SK-N-SH treated with all-trans-retinoic acid at 6 μM for 48 hours (cell line): ENCODE results near the gene CCDC102B.
A peak's percentile ranks its signal among the peaks of the same experiment; 100 is the strongest.

ENCODE experiments used
- ATAC-seq: fragments of 200-7000 bp; cut with Tn5 transposase; 3 replicates; pipeline ENCODE4 v1.9.1; 2020; ENCODE audit warnings: mild to moderate bottlenecking, moderate library complexity
- ARNTL ChIP-seq: fragments of 450-650 bp; formaldehyde crosslinking; IDR thresholded peaks from 2 replicates; pipeline ENCODE4 v1.5.0; 2020; ENCODE audit warnings: low read depth, mild to moderate bottlenecking, moderate library complexity, borderline replicate concordance
- CSDC2 ChIP-seq: fragments of 250-450 bp; sonication (Bioruptor Pico); IDR thresholded peaks from 2 replicates; pipeline ENCODE4 v1.5.0; 2020; ENCODE audit warnings: mild to moderate bottlenecking, moderate library complexity
- ESRRG ChIP-seq: fragments of 250-450 bp; sonication (Bioruptor Pico); IDR thresholded peaks from 2 replicates; pipeline ENCODE4 v1.6.1; 2021; ENCODE audit warnings: mild to moderate bottlenecking
- GLIS3 ChIP-seq: fragments of 250-450 bp; sonication (Bioruptor Pico); IDR thresholded peaks from 2 replicates; pipeline ENCODE4 v1.5.0; 2020; ENCODE audit warnings: mild to moderate bottlenecking, moderate library complexity
- ISL1 ChIP-seq: fragments of 250-450 bp; sonication (Bioruptor Pico); IDR thresholded peaks from 2 replicates; pipeline ENCODE4 v2.1.2; 2022; ENCODE audit warnings: mild to moderate bottlenecking, moderate library complexity
- OSR1 ChIP-seq: fragments of 250-450 bp; sonication (Bioruptor Pico); IDR thresholded peaks from 2 replicates; pipeline ENCODE4 v1.8.0; 2022; ENCODE audit warnings: moderate library complexity, mild to moderate bottlenecking, inconsistent platforms
- PPARA ChIP-seq: fragments of 250-450 bp; sonication (Bioruptor Pico); IDR thresholded peaks from 2 replicates; pipeline ENCODE4 v1.5.0; 2020; ENCODE audit warnings: mild to moderate bottlenecking, borderline replicate concordance
- RARB ChIP-seq: fragments of 250-450 bp; sonication (Bioruptor Pico); IDR thresholded peaks from 2 replicates; pipeline ENCODE4 v1.8.0; 2021; ENCODE audit warnings: mild to moderate bottlenecking, moderate library complexity
- SNAI2 ChIP-seq: fragments of 250-450 bp; sonication (Bioruptor Pico); IDR thresholded peaks from 2 replicates; pipeline ENCODE4 v1.5.0; 2020; ENCODE audit warnings: mild to moderate bottlenecking, moderate library complexity
- TCF4 ChIP-seq: fragments of 250-450 bp; sonication (Bioruptor Pico); IDR thresholded peaks from 2 replicates; pipeline ENCODE4 v1.8.0; 2021; ENCODE audit warnings: mild to moderate bottlenecking, moderate library complexity, borderline replicate concordance
- TOX ChIP-seq: fragments of 250-450 bp; sonication (Bioruptor Pico); IDR thresholded peaks from 2 replicates; pipeline ENCODE4 v1.8.0; 2021; ENCODE audit warnings: mild to moderate bottlenecking, moderate library complexity, borderline replicate concordance
- ZC3H10 ChIP-seq: fragments of 250-450 bp; sonication (Bioruptor Pico); IDR thresholded peaks from 2 replicates; pipeline ENCODE4 v1.5.1; 2021; ENCODE audit warnings: mild to moderate bottlenecking, moderate library complexity
- ZFP3 ChIP-seq: fragments of 250-450 bp; sonication (Bioruptor Pico); IDR thresholded peaks from 2 replicates; pipeline ENCODE4 v1.5.0; 2020; ENCODE audit warnings: mild to moderate bottlenecking, moderate library complexity
- ZFP30 ChIP-seq: fragments of 450-650 bp; formaldehyde crosslinking; IDR thresholded peaks from 2 replicates; pipeline ENCODE4 v1.5.0; 2022; ENCODE audit warnings: mild to moderate bottlenecking, moderate library complexity
- ZNF8 ChIP-seq: fragments of 450-650 bp; formaldehyde crosslinking; IDR thresholded peaks from 2 replicates; pipeline ENCODE4 v1.5.0; 2020; ENCODE audit warnings: mild to moderate bottlenecking, moderate library complexity
- TF ChIP-seq, protein P1 (sequence below): fragments of 250-450 bp; sonication (Bioruptor Pico); IDR thresholded peaks from 2 replicates; pipeline ENCODE4 v1.5.1; 2021; ENCODE audit warnings: mild to moderate bottlenecking, moderate library complexity
- TF ChIP-seq, protein P2 (sequence below): fragments of 250-450 bp; sonication (Bioruptor Pico); IDR thresholded peaks from 2 replicates; pipeline ENCODE4 v1.5.0; 2020; ENCODE audit warnings: mild to moderate bottlenecking, moderate library complexity
- TF ChIP-seq, protein P3 (sequence below): fragments of 250-450 bp; sonication (Bioruptor Pico); IDR thresholded peaks from 2 replicates; pipeline ENCODE4 v1.8.0; 2021; ENCODE audit warnings: low read depth, mild to moderate bottlenecking, moderate library complexity, borderline replicate concordance
- TF ChIP-seq, protein P4 (sequence below): fragments of 250-450 bp; sonication (Bioruptor Pico); IDR thresholded peaks from 2 replicates; pipeline ENCODE4 v1.8.0; 2020; ENCODE audit warnings: mild to moderate bottlenecking, moderate library complexity, borderline replicate concordance
- TF ChIP-seq, protein P5 (sequence below): fragments of 250-450 bp; sonication (Bioruptor Pico); IDR thresholded peaks from 2 replicates; pipeline ENCODE4 v1.5.1; 2020; ENCODE audit warnings: low read depth, mild to moderate bottlenecking, moderate library complexity

The CCDC102B gene

DNA sequence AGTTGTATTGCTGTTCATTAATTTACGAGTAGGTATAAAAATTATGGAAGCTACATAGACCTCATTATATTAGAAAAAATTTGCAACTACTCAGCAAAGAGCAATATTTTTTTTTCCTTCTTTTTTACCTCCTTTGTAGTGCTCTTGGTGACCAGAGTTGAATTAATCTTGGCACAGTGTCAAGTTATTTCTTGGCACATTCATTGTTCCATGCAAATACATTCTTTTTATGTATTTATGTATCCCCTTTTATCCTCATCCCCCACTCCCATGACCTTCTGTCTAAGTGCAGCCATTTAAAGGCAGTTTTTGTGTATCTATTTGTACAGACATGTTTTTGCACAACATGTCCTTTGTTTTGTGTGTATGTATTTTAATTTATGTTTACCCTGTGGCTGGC is 224.5 kb downstream of the CCDC102B start (continued):
- TF ChIP-seq ARNTL (CRISPR knock-in tag), result no peak
- TF ChIP-seq, protein P1, sequence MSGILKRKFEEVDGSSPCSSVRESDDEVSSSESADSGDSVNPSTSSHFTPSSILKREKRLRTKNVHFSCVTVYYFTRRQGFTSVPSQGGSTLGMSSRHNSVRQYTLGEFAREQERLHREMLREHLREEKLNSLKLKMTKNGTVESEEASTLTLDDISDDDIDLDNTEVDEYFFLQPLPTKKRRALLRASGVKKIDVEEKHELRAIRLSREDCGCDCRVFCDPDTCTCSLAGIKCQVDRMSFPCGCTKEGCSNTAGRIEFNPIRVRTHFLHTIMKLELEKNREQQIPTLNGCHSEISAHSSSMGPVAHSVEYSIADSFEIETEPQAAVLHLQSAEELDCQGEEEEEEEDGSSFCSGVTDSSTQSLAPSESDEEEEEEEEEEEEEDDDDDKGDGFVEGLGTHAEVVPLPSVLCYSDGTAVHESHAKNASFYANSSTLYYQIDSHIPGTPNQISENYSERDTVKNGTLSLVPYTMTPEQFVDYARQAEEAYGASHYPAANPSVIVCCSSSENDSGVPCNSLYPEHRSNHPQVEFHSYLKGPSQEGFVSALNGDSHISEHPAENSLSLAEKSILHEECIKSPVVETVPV (CRISPR knock-in tag), result no peak
- TF ChIP-seq ZC3H10, result no peak
- TF ChIP-seq OSR1 (CRISPR knock-in tag), result no peak
- no peak for TF ChIP-seq TCF4
- TF ChIP-seq ISL1 (CRISPR knock-in tag), result no peak
- TF ChIP-seq, all 23 proteins: peak for 0

DNA sequence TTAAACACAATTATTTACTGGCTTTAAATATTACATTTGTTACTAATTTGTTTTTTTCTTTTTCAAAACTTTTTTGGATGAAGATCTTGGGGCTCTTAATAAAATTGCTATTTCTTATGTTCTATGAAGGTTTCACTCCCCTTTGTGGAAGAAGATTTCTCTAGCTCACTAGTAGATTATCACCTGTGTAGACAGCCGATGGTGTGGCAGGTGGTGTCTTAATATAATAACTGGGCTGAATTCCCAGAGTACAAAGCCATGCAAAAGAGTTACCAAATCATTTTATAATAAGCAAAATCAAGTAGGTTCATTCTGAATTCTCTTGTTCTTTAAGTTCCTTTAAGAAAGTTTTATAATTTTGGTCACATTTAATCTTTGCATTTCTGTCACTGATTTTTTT is 233.7 kb downstream of the CCDC102B start:
- ATAC-seq, result no peak

DNA sequence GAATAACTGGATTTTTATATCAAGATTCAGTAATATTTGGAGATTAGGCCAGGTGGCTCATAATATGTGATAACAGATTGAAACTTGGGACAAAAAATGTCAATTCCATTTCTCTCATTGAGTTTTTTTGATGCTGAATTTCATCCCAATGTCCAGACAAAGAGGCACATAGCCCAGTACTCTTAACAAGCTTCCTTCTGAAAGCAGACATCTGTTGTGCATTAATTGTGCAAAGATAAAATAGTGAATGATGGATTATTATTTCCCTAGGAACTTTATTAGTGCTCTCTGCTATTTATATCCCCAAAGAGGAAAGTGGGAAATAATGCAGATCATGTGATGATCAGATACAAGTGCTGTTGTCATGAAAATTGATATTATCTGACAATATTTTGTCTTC is 234.1 kb downstream of the CCDC102B start:
- TF ChIP-seq, protein P1 (CRISPR knock-in tag), result 0 out of 2 replicates have a peak, but pooled peaks have one; percentile 41
- TF ChIP-seq, protein P2, sequence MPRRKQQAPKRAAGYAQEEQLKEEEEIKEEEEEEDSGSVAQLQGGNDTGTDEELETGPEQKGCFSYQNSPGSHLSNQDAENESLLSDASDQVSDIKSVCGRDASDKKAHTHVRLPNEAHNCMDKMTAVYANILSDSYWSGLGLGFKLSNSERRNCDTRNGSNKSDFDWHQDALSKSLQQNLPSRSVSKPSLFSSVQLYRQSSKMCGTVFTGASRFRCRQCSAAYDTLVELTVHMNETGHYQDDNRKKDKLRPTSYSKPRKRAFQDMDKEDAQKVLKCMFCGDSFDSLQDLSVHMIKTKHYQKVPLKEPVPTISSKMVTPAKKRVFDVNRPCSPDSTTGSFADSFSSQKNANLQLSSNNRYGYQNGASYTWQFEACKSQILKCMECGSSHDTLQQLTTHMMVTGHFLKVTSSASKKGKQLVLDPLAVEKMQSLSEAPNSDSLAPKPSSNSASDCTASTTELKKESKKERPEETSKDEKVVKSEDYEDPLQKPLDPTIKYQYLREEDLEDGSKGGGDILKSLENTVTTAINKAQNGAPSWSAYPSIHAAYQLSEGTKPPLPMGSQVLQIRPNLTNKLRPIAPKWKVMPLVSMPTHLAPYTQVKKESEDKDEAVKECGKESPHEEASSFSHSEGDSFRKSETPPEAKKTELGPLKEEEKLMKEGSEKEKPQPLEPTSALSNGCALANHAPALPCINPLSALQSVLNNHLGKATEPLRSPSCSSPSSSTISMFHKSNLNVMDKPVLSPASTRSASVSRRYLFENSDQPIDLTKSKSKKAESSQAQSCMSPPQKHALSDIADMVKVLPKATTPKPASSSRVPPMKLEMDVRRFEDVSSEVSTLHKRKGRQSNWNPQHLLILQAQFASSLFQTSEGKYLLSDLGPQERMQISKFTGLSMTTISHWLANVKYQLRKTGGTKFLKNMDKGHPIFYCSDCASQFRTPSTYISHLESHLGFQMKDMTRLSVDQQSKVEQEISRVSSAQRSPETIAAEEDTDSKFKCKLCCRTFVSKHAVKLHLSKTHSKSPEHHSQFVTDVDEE, result peak; percentile 28; the same call in 1 of the 2 replicates
- TF ChIP-seq ISL1 (CRISPR knock-in tag) (peak; percentile 62; the same call in 1 of the 2 replicates), TCF4 (peak; percentile 88), ARNTL (CRISPR knock-in tag) (no peak), SNAI2 (CRISPR knock-in tag) (no peak), OSR1 (CRISPR knock-in tag) (no peak)
- TF ChIP-seq, all 23 proteins: peak for 4
- peak; percentile 62 for ATAC-seq

More for the DNA sequence above, 233.7 kb downstream of the CCDC102B start:
- TF ChIP-seq ZFP30 (CRISPR knock-in tag) (no peak), ZFP3 (CRISPR knock-in tag) (no peak), TCF4 (no peak), ESRRG (CRISPR knock-in tag) (no peak), ZNF8 (CRISPR knock-in tag) (no peak), RARB (CRISPR knock-in tag) (no peak), ARNTL (CRISPR knock-in tag) (no peak), GLIS3 (CRISPR knock-in tag) (no peak), CSDC2 (no peak), OSR1 (CRISPR knock-in tag) (no peak), ZC3H10 (no peak), PPARA (CRISPR knock-in tag) (no peak), TOX (CRISPR knock-in tag) (no peak)
- TF ChIP-seq, protein P3, sequence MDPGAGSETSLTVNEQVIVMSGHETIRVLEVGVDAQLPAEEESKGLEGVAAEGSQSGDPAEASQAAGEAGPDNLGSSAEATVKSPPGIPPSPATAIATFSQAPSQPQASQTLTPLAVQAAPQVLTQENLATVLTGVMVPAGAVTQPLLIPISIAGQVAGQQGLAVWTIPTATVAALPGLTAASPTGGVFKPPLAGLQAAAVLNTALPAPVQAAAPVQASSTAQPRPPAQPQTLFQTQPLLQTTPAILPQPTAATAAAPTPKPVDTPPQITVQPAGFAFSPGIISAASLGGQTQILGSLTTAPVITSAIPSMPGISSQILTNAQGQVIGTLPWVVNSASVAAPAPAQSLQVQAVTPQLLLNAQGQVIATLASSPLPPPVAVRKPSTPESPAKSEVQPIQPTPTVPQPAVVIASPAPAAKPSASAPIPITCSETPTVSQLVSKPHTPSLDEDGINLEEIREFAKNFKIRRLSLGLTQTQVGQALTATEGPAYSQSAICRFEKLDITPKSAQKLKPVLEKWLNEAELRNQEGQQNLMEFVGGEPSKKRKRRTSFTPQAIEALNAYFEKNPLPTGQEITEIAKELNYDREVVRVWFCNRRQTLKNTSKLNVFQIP (CRISPR knock-in tag), result no peak
- TF ChIP-seq, protein P4, sequence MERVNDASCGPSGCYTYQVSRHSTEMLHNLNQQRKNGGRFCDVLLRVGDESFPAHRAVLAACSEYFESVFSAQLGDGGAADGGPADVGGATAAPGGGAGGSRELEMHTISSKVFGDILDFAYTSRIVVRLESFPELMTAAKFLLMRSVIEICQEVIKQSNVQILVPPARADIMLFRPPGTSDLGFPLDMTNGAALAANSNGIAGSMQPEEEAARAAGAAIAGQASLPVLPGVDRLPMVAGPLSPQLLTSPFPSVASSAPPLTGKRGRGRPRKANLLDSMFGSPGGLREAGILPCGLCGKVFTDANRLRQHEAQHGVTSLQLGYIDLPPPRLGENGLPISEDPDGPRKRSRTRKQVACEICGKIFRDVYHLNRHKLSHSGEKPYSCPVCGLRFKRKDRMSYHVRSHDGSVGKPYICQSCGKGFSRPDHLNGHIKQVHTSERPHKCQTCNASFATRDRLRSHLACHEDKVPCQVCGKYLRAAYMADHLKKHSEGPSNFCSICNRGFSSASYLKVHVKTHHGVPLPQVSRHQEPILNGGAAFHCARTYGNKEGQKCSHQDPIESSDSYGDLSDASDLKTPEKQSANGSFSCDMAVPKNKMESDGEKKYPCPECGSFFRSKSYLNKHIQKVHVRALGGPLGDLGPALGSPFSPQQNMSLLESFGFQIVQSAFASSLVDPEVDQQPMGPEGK (CRISPR knock-in tag), result no peak
- TF ChIP-seq, protein P5, sequence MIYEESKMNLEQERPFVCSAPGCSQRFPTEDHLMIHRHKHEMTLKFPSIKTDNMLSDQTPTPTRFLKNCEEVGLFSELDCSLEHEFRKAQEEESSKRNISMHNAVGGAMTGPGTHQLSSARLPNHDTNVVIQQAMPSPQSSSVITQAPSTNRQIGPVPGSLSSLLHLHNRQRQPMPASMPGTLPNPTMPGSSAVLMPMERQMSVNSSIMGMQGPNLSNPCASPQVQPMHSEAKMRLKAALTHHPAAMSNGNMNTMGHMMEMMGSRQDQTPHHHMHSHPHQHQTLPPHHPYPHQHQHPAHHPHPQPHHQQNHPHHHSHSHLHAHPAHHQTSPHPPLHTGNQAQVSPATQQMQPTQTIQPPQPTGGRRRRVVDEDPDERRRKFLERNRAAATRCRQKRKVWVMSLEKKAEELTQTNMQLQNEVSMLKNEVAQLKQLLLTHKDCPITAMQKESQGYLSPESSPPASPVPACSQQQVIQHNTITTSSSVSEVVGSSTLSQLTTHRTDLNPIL (CRISPR knock-in tag), result no peak
